Fibroblast of the aortic adventitia (primary cell): Measurements from ENCODE around the gene SASH1. TPM values are rescaled to one million over a fixed set of nuclear protein-coding genes. Genes with fewer than 3 reads are reported as not detected.

Experiments used
- DNase-seq: peaks from one replicate; pipeline ENCODE4 v3.0.0-alpha.2; 2010; ENCODE audit warnings: low read depth
- H3K4me3 ChIP-seq: 2 replicates; pipeline ENCODE4 v1.5.1; 2011; ENCODE audit warnings: low read depth, mild to moderate bottlenecking, control low read depth, low read length, moderate library complexity
- total RNA-seq: library from RNA; depleted of rRNA; stranded (reverse); fragments of >200 nt; gene quantifications from 2 replicates; pipeline ENCODE4 v1.2.3, GENCODE V29; 2012; ENCODE audit warnings: low replicate concordance
- TF ChIP-seq, protein P1 (sequence below): IDR thresholded peaks from 2 replicates; pipeline ENCODE4 v1.5.1; 2011; ENCODE audit warnings: mild to moderate bottlenecking, low read length, control low read depth, inconsistent platforms; ENCODE audit not compliant: insufficient read depth

SASH1 gene
- total RNA-seq, 1 donor = 59.5 TPM

- TF ChIP-seq, protein P1, sequence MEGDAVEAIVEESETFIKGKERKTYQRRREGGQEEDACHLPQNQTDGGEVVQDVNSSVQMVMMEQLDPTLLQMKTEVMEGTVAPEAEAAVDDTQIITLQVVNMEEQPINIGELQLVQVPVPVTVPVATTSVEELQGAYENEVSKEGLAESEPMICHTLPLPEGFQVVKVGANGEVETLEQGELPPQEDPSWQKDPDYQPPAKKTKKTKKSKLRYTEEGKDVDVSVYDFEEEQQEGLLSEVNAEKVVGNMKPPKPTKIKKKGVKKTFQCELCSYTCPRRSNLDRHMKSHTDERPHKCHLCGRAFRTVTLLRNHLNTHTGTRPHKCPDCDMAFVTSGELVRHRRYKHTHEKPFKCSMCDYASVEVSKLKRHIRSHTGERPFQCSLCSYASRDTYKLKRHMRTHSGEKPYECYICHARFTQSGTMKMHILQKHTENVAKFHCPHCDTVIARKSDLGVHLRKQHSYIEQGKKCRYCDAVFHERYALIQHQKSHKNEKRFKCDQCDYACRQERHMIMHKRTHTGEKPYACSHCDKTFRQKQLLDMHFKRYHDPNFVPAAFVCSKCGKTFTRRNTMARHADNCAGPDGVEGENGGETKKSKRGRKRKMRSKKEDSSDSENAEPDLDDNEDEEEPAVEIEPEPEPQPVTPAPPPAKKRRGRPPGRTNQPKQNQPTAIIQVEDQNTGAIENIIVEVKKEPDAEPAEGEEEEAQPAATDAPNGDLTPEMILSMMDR = peak; percentile 93
- peak overlapping the region; percentile 69 for H3K4me3 ChIP-seq
- DNase-seq = peak; percentile 70
Measured at GRCh38 chr6:148559848-148560433, 217.3 kb downstream of the SASH1 start.

- no peak overlapping the region for H3K4me3 ChIP-seq
- TF ChIP-seq, protein P1 = no peak
- DNase-seq = no peak
Measured at GRCh38 chr6:148561629-148562028, 219.0 kb downstream of the SASH1 start.

- TF ChIP-seq, protein P1 = no peak
- H3K4me3 ChIP-seq = no peak overlapping the region
- DNase-seq = no peak
Measured at GRCh38 chr6:148563066-148563465, 220.4 kb downstream of the SASH1 start.

DNA sequence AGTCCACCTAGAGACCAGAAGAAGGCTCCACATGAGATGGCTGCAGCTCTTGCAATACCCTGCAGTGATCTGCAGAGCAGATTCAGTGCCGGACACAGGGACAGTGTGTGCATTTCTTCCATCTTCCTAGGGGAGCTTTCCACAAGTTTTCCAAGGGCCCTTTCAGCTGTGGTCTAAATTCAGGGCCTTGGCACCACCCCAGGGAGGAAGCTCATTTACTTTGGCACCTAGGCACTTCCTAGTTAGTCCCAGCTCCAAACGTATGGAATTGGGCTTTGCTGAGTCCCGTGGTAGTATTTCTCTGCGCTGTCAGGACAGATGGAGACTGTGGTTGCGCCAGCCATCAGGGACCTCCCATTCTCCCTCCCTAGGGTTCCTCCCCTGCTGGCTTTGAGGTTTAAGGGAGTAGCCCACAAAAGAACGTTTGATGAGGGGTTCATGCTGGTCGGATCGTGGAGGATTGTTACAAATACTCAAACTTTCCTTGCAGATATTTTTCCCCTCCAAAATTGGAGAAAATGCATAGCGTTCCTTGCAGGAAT, 221.9 kb downstream of the SASH1 start:
- no peak for DNase-seq
- no peak overlapping the region for H3K4me3 ChIP-seq
- TF ChIP-seq, protein P1 = no peak

GRCh38 chr6:148565321-148565926, 222.8 kb downstream of the SASH1 start:
- H3K4me3 ChIP-seq = no peak overlapping the region
- DNase-seq = no peak
- TF ChIP-seq, protein P1 = no peak

DNA sequence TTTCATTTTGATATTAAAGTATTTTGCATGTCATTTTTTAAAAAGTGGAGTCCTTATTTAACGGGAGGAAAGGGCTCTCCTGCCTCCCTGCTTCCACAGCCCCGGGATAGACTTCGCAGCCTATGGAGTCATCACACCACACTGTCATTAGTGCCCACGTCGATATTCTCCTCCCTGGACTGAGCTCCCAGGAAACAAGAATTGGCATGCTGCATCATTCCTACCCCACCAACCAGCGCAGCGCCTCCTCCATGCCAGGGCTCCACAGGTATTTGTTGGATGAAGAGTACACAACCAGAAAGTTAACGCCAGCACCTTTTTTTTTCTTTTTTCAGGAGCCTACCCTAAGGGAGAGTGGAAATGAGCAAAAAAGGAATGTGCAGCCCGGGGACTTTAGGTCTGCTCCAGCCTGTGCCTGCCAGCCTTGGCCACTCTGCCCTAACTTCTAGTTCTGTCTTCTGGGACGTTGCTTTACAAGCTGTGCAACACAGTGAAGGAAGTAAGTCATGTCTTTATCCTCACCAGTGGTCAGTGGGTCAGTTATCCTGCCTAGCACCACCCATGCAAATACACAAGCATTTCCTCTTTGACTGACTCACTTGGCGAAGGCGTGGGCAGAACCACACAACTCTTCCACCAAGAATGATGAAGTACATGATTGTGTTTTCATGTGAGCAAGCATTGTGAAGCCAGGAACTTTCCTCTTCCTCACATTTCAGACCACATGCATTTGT, 223.5 kb downstream of the SASH1 start:
- H3K4me3 ChIP-seq = no peak overlapping the region
- TF ChIP-seq, protein P1 = no peak
- DNase-seq = peak; percentile 94
